K562 (cell line): Measurements from ENCODE around the gene VAPB. TPM values are rescaled to one million over a fixed set of nuclear protein-coding genes. Genes with fewer than 3 reads are reported as not detected.

Experiments used
- ATAC-seq: fragments of 200-7000 bp; cut with Tn5 transposase; 3 replicates; pipeline ENCODE4 v1.9.1; 2020; ENCODE audit warnings: moderate library complexity
- BruUV-seq: library from RNA; stranded (reverse); fragments of 400-500 nt; replicated peaks from 2 replicates; lab custom pipeline; 2021; lab: Mats Ljungman, UMichigan
- CTCF ChIA-PET: fragments of 300-600 bp; formaldehyde crosslinking; extraction: SDS; loops from one replicate; lab custom pipeline; 2021; ENCODE audit warnings: low intra/inter-chr PET ratio; lab: Yijun Ruan, JAX
- POLR2A ChIA-PET: fragments of 300-600, 350-650 bp; sonication (Branson Sonifier 250); formaldehyde crosslinking; extraction: SDS; loops from one replicate; lab custom pipeline; 2021; ENCODE audit warnings: antibody characterized with exemption, inconsistent platforms; lab: Yijun Ruan, JAX
- DNase-seq, 4 experiments: peaks; one replicate each; pipeline versions ENCODE4 v3.0.0 to v3.0.0-alpha.2; 2011 to 2018; ENCODE audit warnings: low spot score in 3 of 4, mixed read lengths in 3 of 4; ENCODE audit errors: extremely low read depth in 1 of 4
- FAIRE-seq: peaks from 2 replicates; lab custom pipeline; 2011; peaks lifted over from hg19 to GRCh38; lab: Jason Lieb, UNC
- H2AFZ ChIP-seq: 2 replicates; pipeline ENCODE4 v1.6.0; 2011; ENCODE audit warnings: low read depth, low read length, control low read depth, inconsistent platforms
- H3K27ac ChIP-seq: fragments of 200-600 bp; 3 replicates; pipeline ENCODE4 v1.8.0; 2011; ENCODE audit warnings: low read depth, mild to moderate bottlenecking, control low read depth, inconsistent platforms, low read length, moderate library complexity, mixed read lengths; ENCODE audit errors: extremely low read depth
- H3K27me3 ChIP-seq, 2 experiments: fragments of 300-600 bp in 1 of 2; 2 replicates in 1 of 2; 3 replicates in 1 of 2; pipeline versions ENCODE4 v1.6.0 to v1.8.0; 2011; ENCODE audit warnings: inconsistent platforms in 2 of 2, low read length in 2 of 2, mild to moderate bottlenecking in 1 of 2, mixed read lengths in 1 of 2, moderate library complexity in 1 of 2; ENCODE audit not compliant: control insufficient read depth in 2 of 2, insufficient read depth in 2 of 2
- H3K36me3 ChIP-seq: fragments of 300-600 bp; 3 replicates; pipeline ENCODE4 v1.8.0; 2011; ENCODE audit warnings: mild to moderate bottlenecking, low read length, inconsistent platforms; ENCODE audit not compliant: control insufficient read depth, insufficient read depth
- H3K4me1 ChIP-seq, 2 experiments: fragments of 200-600 bp in 1 of 2; replicated peaks in 1 of 2; 2 replicates in 1 of 2; 3 replicates in 1 of 2; pipeline versions ENCODE4 v1.5.1 to v1.8.0; 2011; ENCODE audit warnings: inconsistent platforms in 2 of 2, low read length in 2 of 2, mild to moderate bottlenecking in 1 of 2, mixed read lengths in 1 of 2, moderate library complexity in 1 of 2; ENCODE audit not compliant: control insufficient read depth in 2 of 2, insufficient read depth in 2 of 2
- H3K4me2 ChIP-seq: 2 replicates; pipeline ENCODE4 v1.6.1; 2011; ENCODE audit warnings: low read length, control low read depth, inconsistent platforms, mixed read lengths; ENCODE audit not compliant: insufficient read depth
- H3K4me3 ChIP-seq: fragments of 200-600 bp; sonication (generic), shearing (Covaris generic); 2 replicates; pipeline ENCODE4 v1.5.1; 2016; ENCODE audit warnings: control low read depth, inconsistent platforms
- H3K79me2 ChIP-seq: fragments of 200-600 bp; 3 replicates; pipeline ENCODE4 v1.8.0; 2011; ENCODE audit warnings: low read length, inconsistent platforms; ENCODE audit not compliant: control insufficient read depth, insufficient read depth
- H3K9ac ChIP-seq, 2 experiments: 2 replicates each; pipeline versions ENCODE4 v1.6.0 to v1.6.1; 2011; ENCODE audit warnings: low read depth in 2 of 2, low read length in 2 of 2, control low read depth in 1 of 2, inconsistent platforms in 1 of 2, mild to moderate bottlenecking in 1 of 2, mixed read lengths in 1 of 2; ENCODE audit not compliant: insufficient read depth in 1 of 2
- H3K9me1 ChIP-seq: one replicate; pipeline ENCODE4 v1.6.0; 2011; ENCODE audit warnings: inconsistent platforms, mild to moderate bottlenecking, low read length, moderate library complexity; ENCODE audit not compliant: control insufficient read depth, insufficient read depth
- H3K9me3 ChIP-seq: replicated peaks from 2 replicates; pipeline ENCODE4 v1.5.1; 2011; ENCODE audit warnings: low read depth, low read length, inconsistent platforms; ENCODE audit not compliant: control insufficient read depth, insufficient read depth
- H4K20me1 ChIP-seq: replicated peaks from 2 replicates; pipeline ENCODE4 v1.6.1; 2011; ENCODE audit warnings: low read length, inconsistent platforms, mixed read lengths; ENCODE audit not compliant: control insufficient read depth, insufficient read depth
- FOXK1 ChIP-seq: sonication (generic); formaldehyde crosslinking; IDR thresholded peaks from 2 replicates; pipeline ENCODE4 v1.8.0; 2022; ENCODE audit warnings: missing genetic modification reagents, mild to moderate bottlenecking, borderline replicate concordance
- MED1 ChIP-seq: sonication (generic); formaldehyde crosslinking; IDR thresholded peaks from 2 replicates; pipeline ENCODE4 v1.8.1; 2023; ENCODE audit warnings: missing genetic modification reagents, borderline replicate concordance
- NR3C1 ChIP-seq: sonication (generic); formaldehyde crosslinking; IDR thresholded peaks from 2 replicates; pipeline ENCODE4 v1.8.1; 2022; ENCODE audit warnings: missing genetic modification reagents
- PCBP2 ChIP-seq: fragments of 200-400 bp; formaldehyde crosslinking; IDR thresholded peaks from 2 replicates; pipeline ENCODE4 v1.6.1; 2018; ENCODE audit warnings: low read length, low read depth, mild to moderate bottlenecking, moderate library complexity; ENCODE audit not compliant: poor library complexity, severe bottlenecking
- RFX5 ChIP-seq: IDR thresholded peaks from 2 replicates; pipeline ENCODE4 v1.6.1; 2011; ENCODE audit warnings: low read depth, mild to moderate bottlenecking, improper control_type of control experiment, low read length
- SPI1 ChIP-seq: IDR thresholded peaks from 2 replicates; pipeline ENCODE4 v1.6.1; 2011; ENCODE audit warnings: low read depth, low read length, control low read depth, borderline replicate concordance
- TGIF2 ChIP-seq: sonication (generic); formaldehyde crosslinking; IDR thresholded peaks from 2 replicates; pipeline ENCODE4 v1.8.1; 2022; ENCODE audit warnings: mild to moderate bottlenecking, missing genetic modification reagents, moderate library complexity
- U2AF2 ChIP-seq: fragments of 200-400 bp; formaldehyde crosslinking; optimal IDR thresholded peaks from 2 replicates; pipeline ENCODE3; 2017; ENCODE audit warnings: low read depth, mild to moderate bottlenecking, low read length
- ZHX1 ChIP-seq: fragments of 150-350 bp; conservative IDR thresholded peaks from 2 replicates; pipeline ENCODE4 v1.6.1; 2014; ENCODE audit warnings: low read length
- ZNF316 ChIP-seq: fragments of 450-650 bp; IDR thresholded peaks from 2 replicates; pipeline ENCODE4 v1.6.1; 2016
- WGBS: fragments of 100-300 bp; shearing (Covaris generic); methylation state at CpG from one replicate; pipeline ENCODE4 v1.1.6; 2016; ENCODE audit warnings: low coverage, mixed read lengths; ENCODE audit not compliant: insufficient coverage; ENCODE audit errors: missing lambda C conversion rate; 5-methylcytosine and 5-hydroxymethylcytosine counted together
- in situ Hi-C: fragments of 300-500 bp; cut with MboI; formaldehyde crosslinking; loops from 4 replicates; pipeline ENCODE4 v1.15.0; 2018; ENCODE audit warnings: inconsistent platforms, mixed read lengths
- intact Hi-C: fragments of 100-400 bp; cut with micrococcal nuclease; formaldehyde crosslinking; loops from 2 replicates; pipeline ENCODE4 v1.14.2; 2022
- polyA plus RNA-seq, 8 experiments: library from polyadenylated mRNA; depleted of rRNA in 4 of 8; stranded (reverse) in 5 of 8; unstranded in 3 of 8; fragments of >200 nt; fragmentation: Nextera tagmentation in 2 of 8; fragmentation: Illumina TruSeq in 1 of 8; extraction: Ambion mirVana in 2 of 8; extraction: Trizol in 1 of 8; gene quantifications; 2 replicates each; pipeline versions ENCODE4 v1.2.1 to v1.2.3, GENCODE V29; 2011 to 2014; ENCODE audit warnings: inconsistent platforms in 1 of 8, missing spikeins in 1 of 8
- total RNA-seq, 7 experiments: library from RNA; depleted of rRNA in 6 of 7; stranded (reverse); fragments of >200 nt in 6 of 7; fragmentation: Illumina TruSeq in 2 of 7; extraction: Trizol in 2 of 7; gene quantifications; 2 replicates each; pipeline versions ENCODE4 v1.2.1 to v1.2.3, GENCODE V29; 2011 to 2021; ENCODE audit warnings: low replicate concordance in 1 of 7

VAPB gene
- total and polyA plus RNA-seq, 9 of the 15 experiments (the other 6 are each of a cell fraction or from before 2014, with no cell fraction given), result 3.4 to 51.0 (median 27.9) TPM

- ChIA-PET POLR2A (no interaction called here), CTCF (no interaction called here)
- ATAC-seq, result no peak
- intact Hi-C loops (no loop called here), in situ Hi-C loops (no loop called here)
- WGBS, result 93% methylated on average over 1 of the region's 1 CpG
- no peak overlapping the region for H3K9ac ChIP-seq
- no peak overlapping the region for H2AFZ ChIP-seq
- no peaks in the 10 kb centered on the region for H3K9me1 ChIP-seq
- DNase-seq, result no peak
- H3K4me2 ChIP-seq, result no peak overlapping the region
- H3K27ac ChIP-seq, result no peak overlapping the region
- FAIRE-seq, result peak; percentile 26
- TF ChIP-seq TGIF2 (CRISPR knock-in tag) (no peak), U2AF2 (no peak), RFX5 (no peak), NR3C1 (CRISPR knock-in tag) (no peak), PCBP2 (no peak)
- H4K20me1 ChIP-seq, result peaks cover 12% of the 10 kb centered on the region
- H3K4me1 ChIP-seq, result peaks cover 3 to 8% of the 10 kb centered on the region in 2 experiments; a peak in 3 of 5 replicates
- no peaks in the 10 kb centered on the region for H3K9me3 ChIP-seq
- BruUV-seq, result no TSS peak
- peaks cover 46% of the 10 kb centered on the region for H3K36me3 ChIP-seq
- no peaks in the 10 kb centered on the region for H3K27me3 ChIP-seq
- H3K79me2 ChIP-seq, result peaks cover 77% of the 10 kb centered on the region
- H3K4me3 ChIP-seq, result no peak overlapping the region
Measured at GRCh38 chr20:58416057-58416456, 27.0 kb downstream of the VAPB start.

GRCh38 chr20:58416835-58417234 is 27.8 kb downstream of the VAPB start:
- H3K9me3 ChIP-seq, result no peaks in the 10 kb centered on the region
- DNase-seq (no peak), FAIRE-seq (no peak), ATAC-seq (no peak)
- H3K36me3 ChIP-seq, result peaks cover 53% of the 10 kb centered on the region
- peaks cover 77% of the 10 kb centered on the region for H3K79me2 ChIP-seq
- H3K27me3 ChIP-seq, result no peaks in the 10 kb centered on the region
- H3K27ac ChIP-seq, result no peak overlapping the region
- in situ Hi-C loops, result no loop called here
- peaks cover 12% of the 10 kb centered on the region for H4K20me1 ChIP-seq
- TF ChIP-seq ZHX1 (no peak), MED1 (CRISPR knock-in tag) (no peak), FOXK1 (CRISPR knock-in tag) (no peak), SPI1 (peak; percentile 32; the same call in 1 of the 2 replicates), ZNF316 (peak; percentile 53; the same call in 1 of the 2 replicates)
- TF ChIP-seq, all 486 proteins: peak for 2
- ChIA-PET POLR2A (no interaction called here), CTCF (no interaction called here)
- WGBS, result 94% methylated on average over 2 of the region's 2 CpGs
- no peak overlapping the region for H2AFZ ChIP-seq
- no peak overlapping the region for H3K9ac ChIP-seq
- H3K4me2 ChIP-seq, result no peak overlapping the region
- intact Hi-C loops, result no loop called here
- BruUV-seq, result no TSS peak
- H3K4me1 ChIP-seq, result peaks cover 3 to 9% of the 10 kb centered on the region in 2 experiments; a peak in 3 of 5 replicates
- no peaks in the 10 kb centered on the region for H3K9me1 ChIP-seq
- no peak overlapping the region for H3K4me3 ChIP-seq
